Measurements from ENCODE around the gene FAM219A.

Gene FAM219A

GRCh38 chr9:34458013-34458958, at the start of gene FAM219A, which contains the start of gene DNAI1:
Gene FAM219A (minus strand): TSS chr9:34458570. CDS start chr9:34458263, 307 bp downstream.
Gene DNAI1 (plus strand): TSS chr9:34458805. CDS start chr9:34459006, 201 bp downstream.
- in situ Hi-C loops (cut with HindIII; ENCODE audit: low pct_unique_long_range_greater_than_20kb, low sequenced_read_pairs) = no loop called here
- peak; percentile 91 to 98 for DNase-seq (ENCODE audit: low read depth in 1 of 2, low spot score in 1 of 2)
- no peak for TF ChIP-seq JUND (IDR thresholded peaks at IDR 0.05; ENCODE audit: low read depth)

GRCh38 chr9:34507966-34508365, 49.6 kb upstream of the FAM219A start:
- no peak for TF ChIP-seq JUND (IDR thresholded peaks at IDR 0.05; ENCODE audit: low read depth)
- in situ Hi-C loops (cut with HindIII; ENCODE audit: low pct_unique_long_range_greater_than_20kb, low sequenced_read_pairs) = no loop called here

GRCh38 chr9:34507556-34507955, 49.2 kb upstream of the FAM219A start:
- in situ Hi-C loops (cut with HindIII; ENCODE audit: low pct_unique_long_range_greater_than_20kb, low sequenced_read_pairs) = no loop called here
- no peak for DNase-seq (ENCODE audit: low read depth in 1 of 2, low spot score in 1 of 2)
- no peak for TF ChIP-seq JUND (IDR thresholded peaks at IDR 0.05; ENCODE audit: low read depth)

More at GRCh38 chr9:34507966-34508365, 49.6 kb upstream of the FAM219A start:
- DNase-seq (ENCODE audit: low read depth in 1 of 2, low spot score in 1 of 2) = no peak

GRCh38 chr9:34506623-34507022, 48.3 kb upstream of the FAM219A start:
- DNase-seq (ENCODE audit: low read depth in 1 of 2, low spot score in 1 of 2) = no peak
- no peak for TF ChIP-seq JUND (IDR thresholded peaks at IDR 0.05; ENCODE audit: low read depth)
- in situ Hi-C loops (cut with HindIII; ENCODE audit: low pct_unique_long_range_greater_than_20kb, low sequenced_read_pairs) = no loop called here

- DNase-seq (ENCODE audit: low read depth in 1 of 2, low spot score in 1 of 2) = no peak
- in situ Hi-C loops (cut with HindIII; ENCODE audit: low pct_unique_long_range_greater_than_20kb, low sequenced_read_pairs) = no loop called here
- TF ChIP-seq JUND (IDR thresholded peaks at IDR 0.05; ENCODE audit: low read depth) = no peak
Measured at GRCh38 chr9:34505370-34506120, 47.2 kb upstream of the FAM219A start.

GRCh38 chr9:34503406-34503805, 45.0 kb upstream of the FAM219A start:
- no peak for DNase-seq (ENCODE audit: low read depth in 1 of 2, low spot score in 1 of 2)
- TF ChIP-seq JUND (IDR thresholded peaks at IDR 0.05; ENCODE audit: low read depth) = no peak
- in situ Hi-C loops (cut with HindIII; ENCODE audit: low pct_unique_long_range_greater_than_20kb, low sequenced_read_pairs) = no loop called here

GRCh38 chr9:34502891-34503290, 44.5 kb upstream of the FAM219A start:
- DNase-seq (ENCODE audit: low read depth in 1 of 2, low spot score in 1 of 2) = no peak
- no peak for TF ChIP-seq JUND (IDR thresholded peaks at IDR 0.05; ENCODE audit: low read depth)
- in situ Hi-C loops (cut with HindIII; ENCODE audit: low pct_unique_long_range_greater_than_20kb, low sequenced_read_pairs) = no loop called here

- in situ Hi-C loops (cut with HindIII; ENCODE audit: low pct_unique_long_range_greater_than_20kb, low sequenced_read_pairs) = no loop called here
- DNase-seq (ENCODE audit: low read depth in 1 of 2, low spot score in 1 of 2) = no peak
- TF ChIP-seq JUND (IDR thresholded peaks at IDR 0.05; ENCODE audit: low read depth) = no peak
Measured at GRCh38 chr9:34502471-34502870, 44.1 kb upstream of the FAM219A start.

- in situ Hi-C loops (cut with HindIII; ENCODE audit: low pct_unique_long_range_greater_than_20kb, low sequenced_read_pairs) = no loop called here
- no peak for TF ChIP-seq JUND (IDR thresholded peaks at IDR 0.05; ENCODE audit: low read depth)
- no peak for DNase-seq (ENCODE audit: low read depth in 1 of 2, low spot score in 1 of 2)
Measured at GRCh38 chr9:34501889-34502425, 43.6 kb upstream of the FAM219A start.

- no peak for DNase-seq (ENCODE audit: low read depth in 1 of 2, low spot score in 1 of 2)
- no peak for TF ChIP-seq JUND (IDR thresholded peaks at IDR 0.05; ENCODE audit: low read depth)
- in situ Hi-C loops (cut with HindIII; ENCODE audit: low pct_unique_long_range_greater_than_20kb, low sequenced_read_pairs) = no loop called here
Measured at GRCh38 chr9:34501372-34501771, 43.0 kb upstream of the FAM219A start.

GRCh38 chr9:34500623-34501267, 42.4 kb upstream of the FAM219A start:
- TF ChIP-seq JUND (IDR thresholded peaks at IDR 0.05; ENCODE audit: low read depth) = no peak
- DNase-seq (ENCODE audit: low read depth in 1 of 2, low spot score in 1 of 2) = peak; percentile 37 to 52
- in situ Hi-C loops (cut with HindIII; ENCODE audit: low pct_unique_long_range_greater_than_20kb, low sequenced_read_pairs) = no loop called here

GRCh38 chr9:34499076-34499475, 40.7 kb upstream of the FAM219A start:
- no peak for TF ChIP-seq JUND (IDR thresholded peaks at IDR 0.05; ENCODE audit: low read depth)
- DNase-seq (ENCODE audit: low read depth in 1 of 2, low spot score in 1 of 2) = no peak
- in situ Hi-C loops (cut with HindIII; ENCODE audit: low pct_unique_long_range_greater_than_20kb, low sequenced_read_pairs) = no loop called here

Measured in T47D (cell line).